Heart right ventricle (tissue), 16 donors: Measurements from ENCODE around the gene DARS1. TPM values are rescaled to one million over a fixed set of nuclear protein-coding genes. Genes with fewer than 3 reads are reported as not detected.

Experiments used
- ATAC-seq, 8 donors: fragments of 200-7000 bp; cut with Tn5 transposase; one replicate each; pipeline ENCODE4 v1.9.1; 2020; ENCODE audit warnings: mild to moderate bottlenecking in 8 of 8, moderate library complexity in 8 of 8, moderate number of reproducible peaks in 1 of 8
- DNase-seq, 2 donors: peaks; one replicate each; pipeline ENCODE4 v3.0.0-alpha.2; 2020
- H3K27ac ChIP-seq, 10 donors: fragments of 200-600 bp; sonication (generic) in 2 of 10; one replicate each; pipeline versions ENCODE4 v1.5.0 to v1.8.0; 2020 to 2022; ENCODE audit warnings: mild to moderate bottlenecking in 3 of 10
- H3K27me3 ChIP-seq, 7 donors: fragments of 200-600 bp; one replicate each; pipeline ENCODE4 v1.8.0; 2021 to 2022; ENCODE audit warnings: mild to moderate bottlenecking in 2 of 7
- H3K36me3 ChIP-seq, 9 donors: fragments of 200-600 bp; sonication (generic) in 1 of 9; one replicate each; pipeline versions ENCODE4 v1.5.0 to v1.8.0; 2020 to 2022; ENCODE audit warnings: mild to moderate bottlenecking in 2 of 9
- H3K4me1 ChIP-seq, 9 donors: fragments of 200-600 bp; sonication (generic) in 1 of 9; one replicate each; pipeline versions ENCODE4 v1.5.0 to v1.8.0; 2020 to 2022; ENCODE audit warnings: mild to moderate bottlenecking in 4 of 9
- H3K4me3 ChIP-seq, 10 donors: fragments of 200-600 bp; sonication (generic) in 2 of 10; one replicate each; pipeline versions ENCODE4 v1.5.0 to v1.8.0; 2020 to 2022; ENCODE audit warnings: mild to moderate bottlenecking in 7 of 10, moderate library complexity in 2 of 10
- H3K9me3 ChIP-seq, 11 donors: fragments of 200-600 bp in 10 of 11; sonication (generic) in 2 of 11; one replicate each; pipeline versions ENCODE4 v1.5.0 to v1.8.0; 2013 to 2022; ENCODE audit warnings: mild to moderate bottlenecking in 2 of 11, control low read depth in 1 of 11, moderate library complexity in 1 of 11
- WGBS, 2 donors: extraction: QIAGEN DNeasy Blood & Tissue Kit; methylation state at CpG; one replicate each; pipeline ENCODE4 v1.1.7; 2013; ENCODE audit warnings: inconsistent platforms in 1 of 2; 5-methylcytosine and 5-hydroxymethylcytosine counted together
- intact Hi-C, 10 donors: fragments of 100-400 bp; cut with DNase I; formaldehyde crosslinking; loops; one replicate each; pipeline versions ENCODE4 v1.11.1 to v1.14.2; 2022
- polyA plus RNA-seq, 2 donors: library from polyadenylated mRNA; stranded (reverse); fragments of 200-250 nt; gene quantifications; one replicate each; pipeline ENCODE4 v1.2.3, GENCODE V29; 2013
- total RNA-seq, 10 donors: library from RNA; stranded (reverse); fragmentation: NEBNext Ultra II Directional in 3 of 10; extraction: Animal tissue kit (Norgen Biotek cat#: 25700) in 3 of 10; gene quantifications; one replicate each; pipeline versions ENCODE4 v1.2.1 to v1.2.4, GENCODE V29; 2021 to 2023
- TF ChIP-seq, protein P1 (sequence below), 9 donors: fragments of 200-600 bp; sonication (generic) in 2 of 9; IDR thresholded peaks; one replicate each; pipeline versions ENCODE4 v1.5.0 to v1.8.0; 2021 to 2022; ENCODE audit warnings: antibody characterized with exemption in 9 of 9, mild to moderate bottlenecking in 5 of 9, moderate library complexity in 1 of 9
- donor health status: Arrhythmogenic right ventricular cardiomyopathy.
- donor health status: ischemic (EF 13 %, LVEDD 7.1; RV severe dilation, severe dysfunction).
- donor health status: healthy with polysubstance abuse.
- donor health status: DM: no; HTN: yes; CAD: no.
- donor health status: DM: no; HTN: no; CAD: no.
- donor health status: ischemic (EF 25% LVEDD 6.9; RV normal size, moderate dysfunction).
- donor health status: ischemic (EF 25% LVEDD 5.7; RV mildly dilated, moderate dysfunction).
- donor health status: healthy.
- donor health status: DM: yes; HTN: yes; CAD: no.
- donor health status: Ischemic cardiomyopathy.
- donor health status: ischemic (EF 35%, LVEDD 5.7; RV mildly dilated, moderate dysfunction).
- donor health status: nonischemic (EF 11% LVEDD 7.7; RV severe dilation, severe dysfunction).
- donor health status: DM: yes; HTN: yes; CAD: no.
- donor health status: PGD.
- donor health status: ischemic (EF 29% LVEDD 5.4; RV normal size, mild dysfunction).
- donor health status: nonischemic (EF 23%, LVEDD 6.1; RV moderate dilation, normal function).

Gene DARS1
- total and polyA plus RNA-seq, 12 donors, result 47.8 to 136 (median 65.7) TPM

- ATAC-seq (no peak), DNase-seq (no peak)
- no peak overlapping the region for H3K4me3 ChIP-seq
- TF ChIP-seq, protein P1, sequence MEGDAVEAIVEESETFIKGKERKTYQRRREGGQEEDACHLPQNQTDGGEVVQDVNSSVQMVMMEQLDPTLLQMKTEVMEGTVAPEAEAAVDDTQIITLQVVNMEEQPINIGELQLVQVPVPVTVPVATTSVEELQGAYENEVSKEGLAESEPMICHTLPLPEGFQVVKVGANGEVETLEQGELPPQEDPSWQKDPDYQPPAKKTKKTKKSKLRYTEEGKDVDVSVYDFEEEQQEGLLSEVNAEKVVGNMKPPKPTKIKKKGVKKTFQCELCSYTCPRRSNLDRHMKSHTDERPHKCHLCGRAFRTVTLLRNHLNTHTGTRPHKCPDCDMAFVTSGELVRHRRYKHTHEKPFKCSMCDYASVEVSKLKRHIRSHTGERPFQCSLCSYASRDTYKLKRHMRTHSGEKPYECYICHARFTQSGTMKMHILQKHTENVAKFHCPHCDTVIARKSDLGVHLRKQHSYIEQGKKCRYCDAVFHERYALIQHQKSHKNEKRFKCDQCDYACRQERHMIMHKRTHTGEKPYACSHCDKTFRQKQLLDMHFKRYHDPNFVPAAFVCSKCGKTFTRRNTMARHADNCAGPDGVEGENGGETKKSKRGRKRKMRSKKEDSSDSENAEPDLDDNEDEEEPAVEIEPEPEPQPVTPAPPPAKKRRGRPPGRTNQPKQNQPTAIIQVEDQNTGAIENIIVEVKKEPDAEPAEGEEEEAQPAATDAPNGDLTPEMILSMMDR (IDR thresholded peaks at IDR 0.05), result no peak
- peak overlapping the region in 1 of 10 donors; percentile 6 for H3K27ac ChIP-seq
- WGBS, 2 donors, result 68 to 78% methylated on average over 3 of the region's 3 CpGs
- H3K4me1 ChIP-seq, result no peaks in the 10 kb centered on the region
- H3K36me3 ChIP-seq, result peaks cover 0 to 83% (median 17%) of the 10 kb centered on the region in 9 donors
- intact Hi-C loops, result loop anchor here in 8 of 10 donors (1.0 to 10.0 kb wide), 7 partner anchors 200 to 1920 kb away; partner anchors contain the start of gene CXCR4 (in 3 of the 8)
- H3K27me3 ChIP-seq, result no peaks in the 10 kb centered on the region
- no peaks in the 10 kb centered on the region for H3K9me3 ChIP-seq
Observed at GRCh38 chr2:135914485-135914884, 70.9 kb downstream of the DARS1 start.

GRCh38 chr2:135913727-135914365 lies 71.6 kb downstream of the DARS1 start:
- 80% methylated on average over 5 of the region's 5 CpGs for WGBS, 2 donors
- no peaks in the 10 kb centered on the region for H3K4me1 ChIP-seq
- H3K27ac ChIP-seq, result peak overlapping the region in 1 of 10 donors; percentile 6
- intact Hi-C loops, result loop anchor here in 8 of 10 donors (1.0 to 10.0 kb wide), 7 partner anchors 201 to 1921 kb away; partner anchors contain the start of gene CXCR4 (in 3 of the 8)
- H3K36me3 ChIP-seq, result peaks cover 0 to 83% (median 22%) of the 10 kb centered on the region in 9 donors
- H3K4me3 ChIP-seq, result no peak overlapping the region
- H3K9me3 ChIP-seq, result no peaks in the 10 kb centered on the region
- H3K27me3 ChIP-seq, result no peaks in the 10 kb centered on the region
- TF ChIP-seq, protein P1 (IDR thresholded peaks at IDR 0.05), result peak; percentile 55 to 86 (median 78)
- ATAC-seq (peak in 1 of 8 donors; percentile 21), DNase-seq (peak in 1 of 2 donors; percentile 29)

DNA sequence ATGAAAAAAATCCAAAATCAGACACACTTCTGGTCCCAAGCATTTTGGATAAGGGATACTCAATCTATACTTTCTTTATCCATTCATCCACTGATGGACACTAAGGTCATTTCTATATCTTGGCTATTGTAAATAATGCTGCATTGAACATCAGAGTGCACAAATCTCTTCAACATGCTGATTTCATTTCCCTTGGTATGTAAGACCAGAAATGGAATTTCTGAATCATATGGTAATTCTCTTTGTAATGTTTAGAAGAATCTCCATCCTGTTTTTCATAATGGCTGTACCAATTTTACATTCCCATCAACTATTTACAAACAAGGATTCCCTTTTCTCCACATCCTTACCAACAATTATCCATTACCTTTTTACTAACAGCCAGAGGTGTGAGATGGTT lies 75.5 kb downstream of the DARS1 start:
- no peak for DNase-seq
- Histone ChIP-seq H3K9me3 (no peaks in the 10 kb centered on the region), H3K4me1 (no peaks in the 10 kb centered on the region), H3K4me3 (no peak overlapping the region), H3K27me3 (no peaks in the 10 kb centered on the region), H3K36me3 (peaks cover 0 to 95% (median 39%) of the 10 kb centered on the region in 9 donors), H3K27ac (no peak overlapping the region)
- intact Hi-C loops, result loop anchor here in 6 of 10 donors (5.0 to 10.0 kb wide), 5 partner anchors 205 to 1925 kb away; partner anchors contain the start of gene CXCR4 (in 3 of the 6)
- TF ChIP-seq, protein P1 (IDR thresholded peaks at IDR 0.05), result no peak
- no peak for ATAC-seq

DNA sequence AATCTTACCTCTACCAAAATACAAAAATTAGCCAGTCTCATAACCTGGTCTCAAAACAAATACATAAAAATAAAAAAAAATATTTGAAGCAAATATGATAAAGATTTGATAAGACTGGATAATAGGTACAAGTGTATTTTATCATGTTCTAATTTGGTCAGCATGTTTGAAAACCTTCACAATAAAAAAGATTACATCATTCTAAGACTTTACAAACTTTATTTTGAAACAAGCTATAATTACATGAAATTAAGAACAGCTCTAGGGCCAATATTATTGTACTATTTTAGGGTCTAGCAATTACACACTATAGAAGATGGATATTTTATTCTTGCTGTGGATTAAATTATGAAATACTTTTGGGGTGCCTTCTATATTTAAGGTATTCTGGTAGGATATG lies 79.7 kb downstream of the DARS1 start:
- no peak overlapping the region for H3K27ac ChIP-seq
- H3K36me3 ChIP-seq, result peaks cover 0 to 85% (median 30%) of the 10 kb centered on the region in 9 donors
- H3K4me3 ChIP-seq, result no peak overlapping the region
- TF ChIP-seq, protein P1 (IDR thresholded peaks at IDR 0.05), result no peak
- DNase-seq, result no peak
- H3K4me1 ChIP-seq, result peaks cover 0 to 6% (median 0%) of the 10 kb centered on the region in 9 donors
- H3K27me3 ChIP-seq, result no peaks in the 10 kb centered on the region
- H3K9me3 ChIP-seq, result no peaks in the 10 kb centered on the region
- intact Hi-C loops, result no loop called here
- ATAC-seq, result no peak
